ENCODE results near the gene IRF3. TPM values are rescaled to one million over a fixed set of nuclear protein-coding genes. Genes with fewer than 3 reads are reported as not detected.
"Not testable (repeated sequence)": the region's sequence is repeated elsewhere in the genome, so short reads cannot be mapped to it uniquely, and the experiment has no call there.

IRF3 gene
- total RNA-seq, 1 donor from 2014 or later: 151 TPM

DNA sequence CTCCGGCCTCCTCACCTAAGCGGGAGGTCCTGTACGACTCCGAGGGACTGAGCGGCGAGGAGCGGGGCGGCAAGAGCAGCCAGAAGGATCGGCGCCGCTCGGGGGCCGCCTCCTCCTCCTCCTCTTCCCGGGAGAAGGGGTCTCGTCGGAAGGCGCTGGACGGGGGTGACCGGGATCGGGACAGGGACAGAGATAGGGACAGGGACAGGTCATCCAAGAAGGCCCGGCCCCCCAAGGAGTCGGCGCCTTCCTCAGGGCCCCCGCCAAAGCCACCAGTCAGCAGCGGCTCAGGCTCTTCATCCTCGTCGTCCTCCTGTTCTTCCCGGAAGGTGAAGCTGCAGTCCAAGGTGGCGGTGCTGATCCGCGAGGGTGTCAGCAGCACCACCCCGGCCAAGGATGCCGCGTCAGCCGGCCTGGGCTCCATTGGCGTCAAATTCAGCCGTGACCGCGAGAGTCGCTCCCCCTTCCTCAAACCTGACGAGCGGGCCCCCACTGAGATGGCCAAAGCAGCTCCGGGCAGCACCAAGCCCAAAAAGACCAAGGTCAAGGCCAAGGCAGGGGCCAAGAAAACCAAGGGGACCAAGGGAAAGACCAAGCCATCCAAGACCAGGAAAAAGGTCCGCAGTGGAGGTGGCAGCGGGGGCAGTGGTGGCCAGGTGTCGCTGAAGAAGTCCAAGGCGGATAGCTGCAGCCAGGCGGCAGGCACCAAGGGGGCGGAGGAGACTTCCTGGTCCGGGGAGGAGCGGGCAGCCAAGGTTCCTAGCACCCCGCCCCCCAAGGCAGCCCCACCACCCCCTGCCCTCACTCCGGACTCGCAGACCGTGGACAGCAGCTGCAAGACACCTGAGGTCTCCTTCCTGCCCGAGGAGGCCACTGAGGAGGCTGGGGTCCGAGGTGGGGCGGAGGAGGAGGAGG is 12.8 kb downstream of the IRF3 start:
- intact Hi-C loops (cut with micrococcal nuclease): no loop called here

DNA sequence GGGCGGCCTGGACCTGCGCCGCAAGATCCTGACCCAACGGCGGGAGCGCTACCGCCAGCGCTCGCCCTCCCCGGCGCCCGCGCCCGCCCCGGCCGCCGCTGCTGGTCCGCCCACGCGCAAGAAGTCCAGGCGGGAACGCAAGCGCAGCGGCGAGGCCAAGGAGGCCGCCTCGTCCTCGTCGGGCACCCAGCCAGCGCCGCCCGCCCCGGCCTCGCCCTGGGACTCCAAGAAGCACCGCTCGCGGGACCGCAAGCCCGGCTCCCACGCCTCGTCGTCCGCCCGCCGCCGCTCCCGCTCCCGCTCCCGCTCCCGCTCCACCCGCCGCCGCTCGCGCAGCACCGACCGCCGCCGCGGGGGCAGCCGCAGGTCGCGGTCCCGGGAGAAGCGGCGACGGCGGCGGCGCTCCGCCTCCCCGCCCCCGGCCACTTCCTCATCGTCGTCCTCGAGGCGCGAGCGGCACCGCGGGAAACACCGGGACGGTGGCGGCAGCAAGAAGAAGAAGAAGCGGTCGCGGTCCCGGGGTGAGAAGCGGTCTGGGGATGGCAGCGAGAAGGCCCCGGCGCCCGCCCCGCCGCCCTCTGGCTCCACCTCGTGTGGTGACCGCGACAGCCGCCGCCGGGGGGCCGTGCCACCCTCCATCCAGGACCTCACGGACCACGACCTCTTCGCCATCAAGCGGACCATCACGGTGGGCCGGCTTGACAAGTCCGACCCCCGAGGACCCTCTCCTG is 13.7 kb downstream of the IRF3 start:
- intact Hi-C loops (cut with micrococcal nuclease): no loop called here

DNA sequence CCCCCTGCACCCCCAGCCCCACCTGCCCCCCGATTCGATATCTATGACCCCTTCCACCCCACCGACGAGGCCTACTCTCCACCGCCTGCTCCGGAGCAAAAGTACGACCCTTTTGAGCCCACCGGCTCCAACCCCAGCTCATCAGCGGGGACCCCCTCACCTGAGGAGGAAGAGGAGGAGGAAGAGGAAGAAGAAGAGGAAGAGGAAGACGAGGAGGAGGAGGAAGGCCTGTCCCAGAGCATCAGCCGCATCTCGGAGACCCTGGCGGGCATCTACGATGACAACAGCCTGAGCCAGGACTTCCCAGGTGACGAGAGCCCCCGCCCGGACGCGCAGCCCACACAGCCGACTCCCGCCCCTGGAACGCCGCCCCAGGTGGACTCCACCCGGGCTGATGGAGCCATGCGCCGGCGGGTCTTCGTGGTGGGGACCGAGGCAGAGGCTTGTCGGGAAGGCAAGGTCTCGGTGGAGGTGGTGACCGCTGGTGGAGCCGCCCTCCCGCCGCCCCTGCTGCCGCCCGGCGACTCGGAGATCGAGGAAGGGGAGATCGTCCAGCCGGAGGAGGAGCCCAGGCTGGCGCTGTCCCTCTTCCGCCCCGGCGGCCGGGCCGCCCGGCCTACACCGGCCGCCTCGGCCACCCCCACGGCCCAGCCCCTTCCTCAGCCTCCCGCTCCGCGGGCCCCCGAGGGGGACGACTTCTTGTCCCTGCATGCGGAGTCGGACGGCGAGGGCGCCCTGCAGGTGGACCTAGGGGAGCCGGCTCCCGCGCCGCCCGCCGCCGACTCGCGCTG is 14.4 kb downstream of the IRF3 start:
- intact Hi-C loops (cut with micrococcal nuclease): no loop called here

DNA sequence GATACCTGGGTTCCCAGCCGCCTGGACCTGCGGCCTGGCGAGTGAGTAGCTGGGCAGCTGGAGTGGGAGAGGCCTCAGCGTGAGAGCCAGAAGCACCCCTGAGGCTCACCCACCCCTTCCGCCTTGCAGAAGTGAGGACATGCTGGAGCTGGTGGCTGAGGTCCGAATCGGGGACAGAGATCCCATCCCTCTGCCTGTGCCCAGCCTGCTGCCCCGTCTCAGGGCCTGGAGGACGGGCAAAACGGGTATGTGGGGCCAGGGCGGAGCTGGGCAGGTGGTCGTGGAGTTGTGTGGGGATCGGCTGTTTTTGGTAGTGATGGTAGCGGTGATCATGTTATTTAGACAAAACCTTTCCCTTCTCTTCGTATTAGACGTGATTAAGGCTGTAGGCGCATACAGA is 19.1 kb downstream of the IRF3 start:
- intact Hi-C loops (cut with micrococcal nuclease): no loop called here

DNA sequence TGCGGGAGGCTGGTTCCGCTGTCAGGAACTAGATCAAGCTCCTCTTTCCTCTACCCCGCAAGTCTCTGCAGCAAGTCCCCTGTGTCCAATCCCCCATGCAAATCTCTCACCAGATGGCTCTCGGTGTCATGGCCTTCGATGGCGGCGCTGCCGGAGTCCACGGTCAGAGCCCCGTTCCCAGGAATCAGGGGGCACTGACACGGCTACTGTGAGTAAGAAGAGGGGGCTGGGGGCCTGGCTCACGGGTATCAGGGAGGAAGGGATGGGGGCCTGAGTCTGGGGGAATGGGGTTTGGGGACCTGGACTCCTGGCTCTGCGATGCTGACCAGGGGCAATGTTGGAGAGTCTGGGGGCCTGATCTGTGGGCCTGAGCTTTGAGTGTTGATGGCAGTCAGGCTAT is 19.7 kb downstream of the IRF3 start:
- intact Hi-C loops (cut with micrococcal nuclease): no loop called here

DNA sequence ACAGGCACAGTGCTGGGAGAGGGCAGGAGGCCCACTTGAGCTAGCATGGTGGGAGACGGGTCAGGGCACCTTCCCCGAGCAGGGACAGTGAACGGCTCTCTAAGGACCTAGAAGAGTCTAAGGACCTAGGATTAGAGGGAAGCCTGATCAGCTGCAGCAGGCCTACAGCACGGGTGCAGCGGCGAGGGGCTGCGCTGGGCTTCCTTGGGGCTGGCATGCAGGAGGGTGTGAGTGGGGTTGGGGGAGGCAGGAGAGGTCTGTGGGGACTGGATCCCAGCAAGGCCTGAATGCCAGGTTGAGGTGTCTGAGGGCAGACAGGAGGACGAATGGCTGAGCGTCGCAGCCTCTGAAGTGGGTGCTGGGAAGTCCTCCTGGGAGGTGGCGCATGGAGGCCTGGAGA is 20.1 kb downstream of the IRF3 start:
- intact Hi-C loops (cut with micrococcal nuclease): no loop called here

DNA sequence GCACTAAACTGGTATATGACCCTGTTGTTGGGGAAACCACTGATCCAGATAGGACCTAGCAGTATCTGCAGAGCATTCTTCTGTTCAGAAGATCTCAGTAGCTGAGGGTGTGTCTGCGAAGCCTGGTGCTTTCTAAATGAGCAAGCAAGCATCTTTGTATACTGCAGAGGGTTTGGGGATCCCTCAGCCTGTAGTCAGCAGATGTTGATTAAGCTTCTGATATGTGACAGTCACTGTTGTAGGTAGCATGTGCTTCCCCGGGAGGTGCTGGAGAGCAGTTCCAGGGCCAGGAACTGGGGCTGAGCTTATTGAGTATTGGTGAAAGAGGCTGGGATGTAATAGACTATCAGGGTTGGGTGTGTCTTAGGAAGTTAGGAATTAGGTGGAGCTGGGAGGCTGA is 22.2 kb downstream of the IRF3 start:
- intact Hi-C loops (cut with micrococcal nuclease): loop anchor here (2.0 to 5.0 kb wide), 4 partner anchors 73 to 931 kb away; partner anchors contain the start of genes ASPDH, JOSD2 and KCNC3

DNA sequence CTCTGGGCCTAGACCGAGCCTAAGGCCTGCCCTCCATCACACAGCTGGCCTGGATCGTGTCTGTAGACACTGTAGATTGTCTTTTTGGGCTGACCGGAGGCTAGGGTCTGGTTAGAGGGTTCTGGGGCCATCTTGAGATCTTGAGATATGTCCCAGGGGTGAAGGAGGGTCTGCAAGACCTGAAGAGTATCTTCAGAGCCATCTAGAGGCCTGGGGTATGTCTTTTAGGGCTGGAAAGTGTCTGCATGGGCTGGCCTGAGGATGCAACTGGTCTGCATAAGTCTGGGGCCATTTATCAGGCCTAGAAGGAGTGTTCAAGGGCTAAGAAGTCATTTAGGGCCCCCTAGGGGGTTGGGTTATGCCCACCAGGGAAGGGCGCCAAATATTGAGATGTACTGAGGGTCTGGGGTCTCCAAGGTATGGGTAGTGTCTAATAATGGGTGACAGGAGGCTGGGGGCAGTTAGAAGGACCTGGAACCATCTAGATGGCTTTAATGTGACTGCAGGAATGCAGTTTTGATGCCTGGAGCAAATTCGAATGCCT is 23.1 kb downstream of the IRF3 start:
- intact Hi-C loops (cut with micrococcal nuclease): loop anchor here (2.0 to 5.0 kb wide), 4 partner anchors 74 to 930 kb away; partner anchors contain the start of genes ASPDH, JOSD2 and KCNC3

DNA sequence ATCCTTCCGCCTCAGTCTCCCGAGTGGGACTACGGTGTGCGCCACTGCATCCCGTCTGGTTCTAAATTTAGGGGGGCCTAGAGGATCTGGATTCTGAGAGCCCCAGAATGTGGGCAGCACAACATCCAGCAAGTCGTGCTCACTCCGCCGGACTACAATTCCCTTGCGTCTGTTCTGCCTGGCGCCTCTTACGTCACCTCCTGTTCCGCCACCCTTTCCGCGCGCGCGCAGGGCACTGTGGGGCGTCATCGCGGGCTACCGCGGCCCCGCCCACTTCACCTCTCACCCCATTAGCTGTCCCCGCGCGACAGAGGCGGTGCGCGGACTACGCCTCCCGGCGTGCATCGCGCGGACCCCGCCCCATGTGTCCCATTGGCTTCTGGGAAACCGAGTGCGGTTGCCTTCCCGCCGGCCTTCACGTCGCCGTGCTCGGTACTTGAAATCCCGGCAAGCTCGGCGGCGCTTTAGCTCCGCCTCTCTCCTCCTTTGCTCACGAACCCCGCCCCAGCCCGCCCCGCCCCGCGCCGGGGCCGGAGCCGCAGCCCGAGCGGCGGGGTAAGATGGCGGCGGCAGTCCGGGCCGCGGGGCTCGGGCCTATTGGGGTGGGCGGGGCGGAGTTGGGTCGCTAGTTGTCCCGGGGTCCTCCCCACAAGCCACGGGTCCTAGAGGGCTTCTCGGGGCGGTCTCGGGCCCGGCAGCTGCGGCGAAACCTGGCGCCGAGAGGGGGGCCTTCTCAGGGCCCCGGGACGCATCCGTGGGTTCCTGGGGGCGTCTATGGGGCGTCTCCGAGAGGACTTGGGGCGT is 23.8 kb downstream of the IRF3 start, which contains the start of gene SCAF1:
SCAF1 (plus strand) TSS at position 522 of the 804 bp plus-strand sequence. CDS start 2,818 bp downstream, outside the sequence.
- intact Hi-C loops (cut with micrococcal nuclease): loop anchor here (1.0 to 5.0 kb wide), 9 partner anchors 75 to 1149 kb away; partner anchors contain the start of genes ASPDH, FLT3LG, JOSD2 and KCNC3

DNA sequence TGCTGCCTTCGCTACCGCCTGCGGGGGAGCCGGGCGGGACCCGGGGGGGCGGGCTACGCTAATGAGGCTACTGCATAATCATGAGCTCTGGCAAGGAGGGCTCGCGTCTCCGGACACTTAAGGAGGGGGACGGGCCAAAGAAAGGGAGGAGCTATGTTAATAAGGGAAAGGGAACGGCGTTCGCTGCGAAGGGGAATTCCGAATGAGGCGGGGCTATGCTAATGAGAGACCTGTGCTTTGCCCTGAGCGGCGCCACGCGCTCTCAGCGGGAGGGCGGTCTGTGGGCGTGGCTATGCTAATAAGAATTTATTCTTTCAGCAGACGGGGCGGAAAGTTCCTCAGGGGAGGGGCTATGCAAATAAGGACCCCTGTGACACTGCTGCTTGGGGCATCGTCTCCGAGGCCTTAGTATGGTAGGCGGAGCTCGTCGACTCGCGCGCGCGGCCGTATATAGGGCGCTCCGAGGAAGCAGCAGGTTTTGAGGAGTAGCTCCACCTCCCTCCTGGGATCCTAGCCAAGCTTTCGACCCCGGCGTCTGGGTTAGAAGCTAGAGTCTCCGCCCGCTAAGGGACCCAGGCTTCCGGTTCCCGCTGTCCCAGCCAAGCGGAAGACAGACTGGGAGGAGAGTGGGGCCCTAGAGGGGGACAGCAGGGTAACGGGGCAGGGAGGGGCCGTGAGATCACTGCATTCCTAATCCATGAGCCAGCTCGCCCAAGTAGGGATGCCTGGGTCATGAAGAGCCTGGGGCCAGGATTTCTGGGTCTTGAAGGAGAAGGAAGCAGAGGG is 25.4 kb downstream of the IRF3 start, which contains the start of gene RRAS:
RRAS (minus strand) TSS at position 31 of the 786 bp plus-strand sequence. CDS start 45 bp downstream, outside the sequence.
- intact Hi-C loops (cut with micrococcal nuclease): loop anchor here (1.0 to 5.0 kb wide), 19 partner anchors 25 to 1148 kb away; partner anchors contain the start of genes AKT1S1, ASPDH, BCL2L12 and DBP

DNA sequence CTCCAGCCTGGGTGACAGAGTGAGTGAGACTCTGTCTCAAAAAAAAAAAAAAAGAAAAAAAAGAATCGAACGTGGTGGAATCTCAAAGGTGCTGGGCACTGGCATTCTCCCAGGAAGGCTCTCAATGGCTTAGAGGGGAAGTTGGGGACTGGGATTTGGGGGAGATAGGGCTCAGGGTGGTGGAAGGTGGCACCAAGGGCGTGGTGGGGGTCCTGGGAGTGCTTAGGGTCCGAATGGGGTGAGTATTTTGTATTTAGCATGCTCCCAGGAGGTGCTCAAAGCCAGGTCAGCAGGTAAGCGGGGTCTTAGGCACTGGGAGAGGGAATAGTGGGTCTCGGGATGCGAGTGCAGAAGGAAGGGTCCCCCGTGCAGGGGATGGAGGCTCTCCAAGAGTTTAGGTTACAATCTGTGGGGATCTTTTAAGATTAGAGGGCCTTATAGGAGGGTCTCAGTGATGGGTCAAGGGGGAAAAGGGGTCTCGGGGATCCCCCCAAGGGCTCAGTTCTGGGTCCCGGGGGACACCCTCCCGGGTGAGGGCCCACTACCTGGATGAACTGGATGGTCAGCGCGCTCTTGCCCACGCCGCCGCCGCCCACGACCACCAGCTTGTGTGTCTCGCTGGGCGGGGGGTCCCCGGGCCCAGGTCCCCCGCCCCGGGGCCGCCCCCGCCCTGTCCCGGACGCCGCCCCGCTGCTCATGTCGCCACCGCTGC is 26.1 kb downstream of the IRF3 start:
- intact Hi-C loops (cut with micrococcal nuclease): loop anchor here (1.0 to 5.0 kb wide), 19 partner anchors 26 to 1147 kb away; partner anchors contain the start of genes AKT1S1, ASPDH, BCL2L12 and DBP

DNA sequence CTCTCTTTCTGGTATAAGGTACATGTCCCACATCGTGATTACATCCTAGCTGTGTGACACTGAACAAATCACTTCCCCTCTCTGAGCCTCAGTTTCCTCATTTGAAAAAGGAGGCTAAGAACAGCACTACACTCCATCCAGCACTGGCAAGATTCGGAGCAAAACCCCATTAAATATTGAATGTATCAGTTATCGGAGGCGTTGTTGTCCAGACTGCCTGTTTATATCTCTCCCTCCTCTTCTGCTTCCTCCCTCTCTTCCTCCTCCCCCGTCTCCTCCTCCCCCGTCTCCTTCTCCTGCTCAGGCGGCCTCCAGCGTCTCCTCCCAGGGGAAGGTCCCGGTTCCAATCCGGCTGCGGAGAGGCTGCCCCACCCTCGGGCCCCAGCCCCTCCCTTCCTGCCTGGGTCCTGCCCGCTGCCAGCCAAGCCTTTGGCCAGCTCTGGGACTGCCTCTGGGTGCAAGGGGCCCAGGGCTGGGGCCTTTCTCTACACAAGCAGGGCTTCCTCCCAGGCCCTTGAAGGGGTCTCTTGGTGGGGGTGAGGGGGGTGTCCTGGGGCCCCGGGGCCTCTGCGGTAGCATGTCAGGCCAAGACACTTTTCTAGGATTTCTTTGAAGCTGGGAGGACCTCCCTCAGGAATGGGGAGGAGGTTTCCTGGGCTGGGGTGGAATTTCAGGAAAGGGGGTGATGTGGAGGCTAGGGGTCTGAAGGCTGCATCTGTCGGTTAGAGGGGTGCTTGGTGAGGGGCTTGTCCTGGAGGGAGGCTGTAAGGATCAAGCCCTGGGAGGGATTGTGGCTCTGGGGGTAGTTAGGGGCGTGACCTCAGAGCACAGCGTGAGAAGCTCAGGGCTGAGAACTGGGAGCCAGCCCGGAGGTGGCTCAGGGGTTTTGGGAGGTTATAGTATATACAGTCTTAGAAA is 27.6 kb downstream of the IRF3 start:
- intact Hi-C loops (cut with micrococcal nuclease): no loop called here

DNA sequence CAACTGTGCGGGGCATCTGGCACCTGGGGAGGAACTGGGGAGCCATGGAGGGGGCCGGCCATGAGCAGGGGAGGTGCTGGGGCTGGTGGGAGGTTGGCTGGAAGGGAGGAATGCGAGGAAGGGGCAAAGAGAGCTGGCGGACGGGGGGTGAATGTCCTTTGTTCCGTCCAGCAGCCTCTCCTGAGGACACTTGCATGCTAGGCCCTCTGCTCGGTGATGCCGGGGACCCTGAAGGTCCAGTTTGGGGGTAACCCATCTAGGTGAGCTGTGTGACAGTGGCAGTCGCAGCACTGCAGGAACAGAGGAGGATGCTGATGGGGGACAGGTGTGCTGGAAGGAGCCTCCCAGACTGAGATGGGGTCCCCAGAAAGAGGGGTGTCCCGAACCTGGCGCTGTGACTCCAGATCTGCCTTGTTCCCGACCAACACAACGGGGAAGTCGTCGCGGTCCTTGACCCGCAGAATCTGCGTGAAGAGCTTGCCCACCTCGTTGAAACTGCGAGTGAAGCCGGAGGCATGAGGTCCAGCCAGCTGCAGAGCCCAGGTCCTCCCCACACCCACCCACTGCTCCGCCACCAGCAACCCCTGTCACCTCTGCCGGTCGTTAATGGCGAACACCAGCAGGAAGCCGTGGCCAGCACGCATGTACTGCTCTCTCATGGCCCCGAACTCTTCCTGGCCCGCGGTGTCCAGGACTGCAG is 29.3 kb downstream of the IRF3 start:
- intact Hi-C loops (cut with micrococcal nuclease): no loop called here

DNA sequence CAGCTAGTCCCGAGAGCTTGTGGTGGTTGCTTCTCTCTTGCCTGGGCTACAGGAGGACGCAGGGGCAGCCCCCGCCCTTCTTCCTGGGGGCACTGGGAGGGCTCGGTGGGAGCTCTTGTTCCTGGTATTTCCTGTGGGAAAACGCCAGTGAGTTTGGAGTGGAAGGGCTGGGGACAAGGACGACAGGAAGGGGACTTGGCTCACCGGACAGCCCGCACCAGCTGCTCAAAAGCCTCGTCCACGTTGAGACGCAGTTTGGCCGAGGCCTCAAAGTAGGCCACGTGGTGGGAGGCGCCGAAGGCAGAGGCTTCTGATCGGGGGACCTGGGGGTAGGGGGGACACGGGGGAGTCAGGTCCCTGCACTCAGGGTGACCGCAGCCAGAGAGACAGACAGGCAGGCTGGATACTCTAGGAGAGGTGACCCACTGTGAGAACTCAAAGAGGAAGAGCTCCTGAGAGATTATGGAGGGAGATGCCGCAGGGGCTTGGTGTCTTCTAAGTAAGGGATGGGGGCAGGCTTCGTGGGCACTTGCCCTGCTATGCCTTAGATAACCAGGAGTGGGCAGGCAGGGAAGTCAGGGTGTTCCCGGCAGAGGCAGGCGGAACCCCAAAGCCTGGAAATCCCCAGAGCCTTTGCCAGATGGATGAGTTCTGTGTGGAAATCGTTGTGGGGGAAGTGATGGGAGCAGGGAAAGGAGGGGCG is 30.0 kb downstream of the IRF3 start:
- intact Hi-C loops (cut with micrococcal nuclease): no loop called here

DNA sequence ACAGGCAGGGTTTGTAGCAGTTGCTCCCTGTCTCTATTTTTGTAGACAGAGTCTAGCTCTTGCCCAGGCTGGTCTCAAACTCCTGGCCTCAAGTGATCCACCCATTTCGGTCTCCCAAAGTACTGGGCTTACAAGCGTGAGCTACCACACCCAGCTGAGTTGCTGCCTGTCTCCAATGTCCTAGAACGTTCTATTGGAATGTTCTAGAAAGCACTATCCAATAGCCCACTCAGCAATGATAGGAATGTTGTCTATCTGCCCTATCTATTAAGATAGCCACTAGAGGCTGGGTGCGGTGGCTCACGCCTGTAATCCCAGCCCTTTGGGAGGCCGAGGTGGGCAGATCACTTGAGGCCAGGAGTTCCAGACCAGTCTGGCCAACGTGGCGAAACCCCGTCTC is 32.4 kb downstream of the IRF3 start:
- intact Hi-C loops (cut with micrococcal nuclease): not testable (repeated sequence)

DNA sequence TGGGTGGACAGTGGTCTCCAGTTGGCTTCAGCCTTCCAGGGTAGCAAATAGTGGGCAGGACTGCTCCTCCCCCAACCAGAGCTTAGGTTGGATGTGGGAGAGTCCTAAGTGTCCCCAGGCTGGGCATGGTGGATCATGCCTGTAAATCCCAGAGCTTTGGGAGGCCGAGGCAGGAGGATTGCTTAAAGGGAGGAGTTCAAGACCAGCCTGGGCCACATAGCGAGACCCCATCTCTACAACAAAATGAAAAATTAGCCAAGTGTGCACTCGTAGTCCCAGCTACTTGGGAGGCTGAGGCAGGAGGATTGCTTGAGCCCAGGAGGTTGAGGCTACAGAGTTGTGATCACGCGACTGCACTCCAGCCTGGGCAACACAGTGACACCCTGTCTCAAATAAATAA is 33.1 kb downstream of the IRF3 start:
- intact Hi-C loops (cut with micrococcal nuclease): no loop called here

Data from T-helper 1 cell treated with Interleukin-12 subunit alpha and Interleukin-12 subunit beta and Interleukin-4 antibody, amounts not matched to agents 30 ng/mL and 1 ng/mL, for 36 hours (primary cell).